Endothelial cell of umbilical vein (primary cell): Measurements from ENCODE around the gene GNPAT.

ENCODE experiments used
- EZH2 ChIP-seq: IDR thresholded peaks from 2 replicates; pipeline ENCODE4 v1.6.1; 2012; ENCODE audit warnings: borderline replicate concordance, low read depth, mild to moderate bottlenecking, moderate library complexity, low read length, inconsistent platforms; ENCODE audit not compliant: severe bottlenecking
- MYC ChIP-seq: IDR thresholded peaks from one replicate; pipeline ENCODE4 v1.6.1; 2011; ENCODE audit warnings: mild to moderate bottlenecking, low read depth, low read length
- POLR2A ChIP-seq: IDR thresholded peaks from 2 replicates; pipeline ENCODE4 v1.6.1; 2012; ENCODE audit warnings: low read depth, mild to moderate bottlenecking, control low read depth, low read length
- TF ChIP-seq, protein P1 (sequence below), 2 donors: IDR thresholded peaks; 1 replicate in 1 of 2; 2 replicates in 1 of 2; pipeline ENCODE4 v1.5.1; 2011; ENCODE audit warnings: low read length in 2 of 2, mild to moderate bottlenecking in 2 of 2, moderate library complexity in 2 of 2, control low read depth in 1 of 2, inconsistent platforms in 1 of 2, low read depth in 1 of 2; ENCODE audit not compliant: insufficient read depth in 1 of 2; ENCODE audit errors: extremely low read depth in 1 of 2

- TF ChIP-seq, protein P1, sequence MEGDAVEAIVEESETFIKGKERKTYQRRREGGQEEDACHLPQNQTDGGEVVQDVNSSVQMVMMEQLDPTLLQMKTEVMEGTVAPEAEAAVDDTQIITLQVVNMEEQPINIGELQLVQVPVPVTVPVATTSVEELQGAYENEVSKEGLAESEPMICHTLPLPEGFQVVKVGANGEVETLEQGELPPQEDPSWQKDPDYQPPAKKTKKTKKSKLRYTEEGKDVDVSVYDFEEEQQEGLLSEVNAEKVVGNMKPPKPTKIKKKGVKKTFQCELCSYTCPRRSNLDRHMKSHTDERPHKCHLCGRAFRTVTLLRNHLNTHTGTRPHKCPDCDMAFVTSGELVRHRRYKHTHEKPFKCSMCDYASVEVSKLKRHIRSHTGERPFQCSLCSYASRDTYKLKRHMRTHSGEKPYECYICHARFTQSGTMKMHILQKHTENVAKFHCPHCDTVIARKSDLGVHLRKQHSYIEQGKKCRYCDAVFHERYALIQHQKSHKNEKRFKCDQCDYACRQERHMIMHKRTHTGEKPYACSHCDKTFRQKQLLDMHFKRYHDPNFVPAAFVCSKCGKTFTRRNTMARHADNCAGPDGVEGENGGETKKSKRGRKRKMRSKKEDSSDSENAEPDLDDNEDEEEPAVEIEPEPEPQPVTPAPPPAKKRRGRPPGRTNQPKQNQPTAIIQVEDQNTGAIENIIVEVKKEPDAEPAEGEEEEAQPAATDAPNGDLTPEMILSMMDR (IDR thresholded peaks at IDR 0.05; ENCODE audit: extremely low read depth in 1 of 2, insufficient read depth in 1 of 2, low read depth in 1 of 2, low read length in 2 of 2), result no peak
- TF ChIP-seq POLR2A (no peak), EZH2 (no peak), MYC (no peak)
These were observed 82.0 kb downstream of the GNPAT start for GRCh38 chr1:231322880-231323530.
